ENCODE measurements around the gene HOXA7.

GRCh38 chr7:27156916-27157701 lies 634 bp upstream of the HOXA7 start:
- no peak for TF ChIP-seq CTCF (conservative IDR thresholded peaks at IDR 0.05; ENCODE audit: low read depth, low read length)
- no peak for TF ChIP-seq EZH2 (IDR thresholded peaks at IDR 0.05; ENCODE audit: borderline replicate concordance, low read depth, low read length, poor library complexity, severe bottlenecking)

All from A673 (cell line).